SK-N-SH (cell line): Measurements from ENCODE around the gene ADAMTSL1.

ENCODE experiments used
- CHD2 ChIP-seq: fragments of 150-350 bp; IDR thresholded peaks from 2 replicates; pipeline ENCODE4 v1.6.1; 2018; ENCODE audit warnings: low read length; ENCODE audit not compliant: partially characterized antibody
- CTCF ChIP-seq: fragments of 200-600 bp; sonication (generic); IDR thresholded peaks from 2 replicates; pipeline ENCODE4 v1.6.1; 2017; ENCODE audit warnings: antibody characterized with exemption, mild to moderate bottlenecking, moderate library complexity
- EZH2phosphoT487 ChIP-seq: fragments of 200-600 bp; sonication (generic); IDR thresholded peaks from 2 replicates; pipeline ENCODE4 v1.6.1; 2017; ENCODE audit warnings: low read depth, mixed run types, mild to moderate bottlenecking, antibody characterized with exemption, moderate library complexity, borderline replicate concordance
- FOXJ3 ChIP-seq: sonication (generic); formaldehyde crosslinking; IDR thresholded peaks from 2 replicates; pipeline ENCODE4 v1.5.1; 2020; ENCODE audit warnings: mild to moderate bottlenecking, missing genetic modification reagents
- GABPA ChIP-seq: IDR thresholded peaks from 2 replicates; pipeline ENCODE4 v1.4.0; 2012; ENCODE audit warnings: low read depth, mild to moderate bottlenecking
- GATA2 ChIP-seq: sonication (generic); formaldehyde crosslinking; IDR thresholded peaks from 2 replicates; pipeline ENCODE4 v1.5.0; 2020; ENCODE audit warnings: mild to moderate bottlenecking, missing genetic modification reagents
- JUND ChIP-seq: IDR thresholded peaks from 2 replicates; pipeline ENCODE4 v1.4.0; 2012
- PBX3 ChIP-seq: IDR thresholded peaks from 2 replicates; pipeline ENCODE4; 2012
- POLR2AphosphoS5 ChIP-seq: IDR thresholded peaks from 2 replicates; pipeline ENCODE4 v1.6.1; 2012; ENCODE audit warnings: low read depth, low read length
- RAD21 ChIP-seq: IDR thresholded peaks from 2 replicates; pipeline ENCODE4 v1.6.1; 2012; ENCODE audit warnings: mild to moderate bottlenecking, low read length
- REST ChIP-seq: IDR thresholded peaks from 2 replicates; pipeline ENCODE4 v1.6.1; 2012; ENCODE audit warnings: mild to moderate bottlenecking, low read depth, low read length, moderate library complexity
- TCF12 ChIP-seq: IDR thresholded peaks from 2 replicates; pipeline ENCODE4 v1.4.0; 2012
- YY1 ChIP-seq: IDR thresholded peaks from 2 replicates; pipeline ENCODE4 v1.4.0; 2012; ENCODE audit warnings: low read depth, mild to moderate bottlenecking

GRCh38 chr9:18672706-18673105 lies 198.8 kb downstream of the ADAMTSL1 start:
- TF ChIP-seq YY1 (no peak), CTCF (no peak), CHD2 (no peak), RAD21 (no peak), REST (no peak), GABPA (no peak), POLR2AphosphoS5 (no peak), EZH2phosphoT487 (no peak), JUND (no peak), PBX3 (no peak), GATA2 (CRISPR knock-in tag) (no peak), TCF12 (no peak), FOXJ3 (CRISPR knock-in tag) (no peak)
